Pons (tissue), 1 donor: ENCODE data around the gene KLHL3.
A peak's percentile ranks its signal among the peaks of the same experiment; 100 is the strongest.

Experiments used
- DNase-seq: peaks from one replicate; pipeline ENCODE4 v3.0.0-alpha.2; 2016; ENCODE audit warnings: low spot score

The KLHL3 gene

DNA sequence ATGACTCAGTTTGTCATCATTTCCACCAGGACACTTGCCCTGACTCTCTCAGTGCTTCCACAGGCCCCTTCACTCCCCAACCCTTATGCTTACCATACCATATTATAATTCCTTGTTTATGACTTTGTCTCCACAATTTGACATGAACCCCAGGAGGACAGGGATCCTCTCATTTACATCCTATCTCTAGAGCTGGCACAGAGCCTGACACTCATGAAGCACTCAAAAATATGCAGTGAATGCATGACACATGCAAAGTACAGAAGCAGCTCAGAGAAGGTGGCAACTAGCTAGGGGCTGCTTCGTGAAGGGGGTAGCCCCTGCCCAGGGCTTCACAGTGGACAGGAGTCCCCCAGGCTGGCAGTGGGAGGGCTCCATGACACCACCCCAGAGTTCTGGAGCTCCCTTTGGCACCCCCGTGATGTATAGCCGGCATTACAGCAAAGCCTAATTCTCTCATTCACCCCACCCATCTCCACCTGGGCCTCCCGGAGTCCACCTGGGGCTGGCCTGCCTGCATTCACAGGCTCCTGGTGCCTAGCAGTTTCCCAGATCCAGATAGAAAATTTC is 124.8 kb downstream of the KLHL3 start:
- no peak for DNase-seq

DNA sequence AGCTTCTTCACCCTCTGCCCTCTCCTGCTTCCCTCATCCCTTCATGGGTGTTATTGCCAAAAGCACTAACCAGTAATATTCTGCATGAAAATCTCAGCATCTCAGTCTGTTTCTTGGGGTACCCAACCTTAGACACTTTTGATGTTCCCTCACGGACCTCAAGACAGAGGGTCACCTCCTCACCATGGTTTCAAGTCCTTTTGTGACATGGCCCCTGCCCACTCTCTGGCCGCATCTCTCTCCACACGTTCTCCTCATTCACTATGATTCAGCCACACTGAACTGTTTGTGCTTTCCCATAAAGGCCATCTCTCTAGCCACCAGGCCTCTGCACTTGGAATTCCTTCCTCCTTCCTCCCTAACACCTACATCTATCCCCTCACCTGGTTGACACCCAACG is 125.3 kb downstream of the KLHL3 start:
- no peak for DNase-seq

GRCh38 chr5:137609127-137609526 is 126.8 kb downstream of the KLHL3 start:
- DNase-seq = no peak

DNA sequence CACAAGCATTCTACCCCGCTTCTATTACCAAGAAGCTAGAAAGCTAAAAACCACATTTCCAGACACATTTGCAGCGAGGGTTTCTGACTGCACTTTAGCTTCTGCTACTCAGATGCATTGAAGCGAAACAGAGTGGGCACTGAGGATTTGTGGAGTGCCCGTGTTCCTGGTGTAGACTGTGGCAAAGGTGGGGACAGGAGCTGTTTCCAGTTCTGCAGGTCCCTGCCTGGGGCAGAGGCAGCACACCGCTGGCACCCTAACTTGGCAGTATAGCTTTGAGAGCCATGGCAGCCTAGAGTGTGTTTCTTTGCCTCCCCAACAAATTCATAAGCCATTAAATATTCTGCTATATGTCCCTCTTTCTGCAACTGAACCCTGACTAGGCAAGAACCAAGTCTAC is 128.1 kb downstream of the KLHL3 start:
- DNase-seq = no peak

GRCh38 chr5:137606401-137606800 is 129.5 kb downstream of the KLHL3 start:
- no peak for DNase-seq

DNA sequence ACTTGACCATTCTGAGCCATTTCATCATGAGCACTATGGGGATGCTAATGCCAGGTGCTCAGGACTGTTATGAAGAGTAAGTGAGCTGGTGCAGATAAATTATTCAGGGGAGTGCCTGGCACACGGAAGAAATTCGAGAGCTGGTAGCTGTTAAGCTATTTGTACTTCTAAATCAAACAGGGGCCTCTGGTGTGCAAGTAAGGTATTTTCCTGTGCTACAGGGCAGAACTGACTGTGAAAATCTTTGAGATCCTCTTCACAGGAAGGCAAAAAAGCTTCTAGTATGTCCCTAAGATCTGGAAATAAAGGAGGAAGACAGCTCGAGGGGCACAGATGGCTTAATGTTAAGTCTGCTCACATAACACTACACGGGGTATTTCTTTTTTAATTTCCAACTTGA is 130.5 kb downstream of the KLHL3 start:
- peak; percentile 11 for DNase-seq

- no peak for DNase-seq
Observed at GRCh38 chr5:137604348-137605095, 131.4 kb downstream of the KLHL3 start.

- no peak for DNase-seq
Observed at GRCh38 chr5:137603891-137604290, 132.0 kb downstream of the KLHL3 start.

DNA sequence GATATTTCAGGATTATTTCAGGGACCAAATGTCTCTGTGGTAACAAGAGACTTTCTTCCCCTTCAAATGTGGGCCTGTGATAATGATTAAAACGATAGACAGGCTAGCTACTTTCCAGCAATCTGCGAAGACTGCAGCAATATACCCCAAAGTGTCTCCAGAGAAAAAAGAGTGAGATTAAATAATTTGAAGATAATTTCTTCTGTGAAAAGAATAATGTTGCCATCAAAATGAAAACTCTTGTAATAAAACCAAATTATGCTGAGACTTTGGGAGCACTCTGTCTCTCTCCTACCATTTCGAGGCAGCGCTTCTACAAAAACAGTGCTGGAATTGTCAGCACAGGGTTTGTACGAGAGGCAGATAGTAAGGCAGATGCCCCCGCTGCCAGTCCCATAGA is 132.5 kb downstream of the KLHL3 start:
- DNase-seq = no peak

DNA sequence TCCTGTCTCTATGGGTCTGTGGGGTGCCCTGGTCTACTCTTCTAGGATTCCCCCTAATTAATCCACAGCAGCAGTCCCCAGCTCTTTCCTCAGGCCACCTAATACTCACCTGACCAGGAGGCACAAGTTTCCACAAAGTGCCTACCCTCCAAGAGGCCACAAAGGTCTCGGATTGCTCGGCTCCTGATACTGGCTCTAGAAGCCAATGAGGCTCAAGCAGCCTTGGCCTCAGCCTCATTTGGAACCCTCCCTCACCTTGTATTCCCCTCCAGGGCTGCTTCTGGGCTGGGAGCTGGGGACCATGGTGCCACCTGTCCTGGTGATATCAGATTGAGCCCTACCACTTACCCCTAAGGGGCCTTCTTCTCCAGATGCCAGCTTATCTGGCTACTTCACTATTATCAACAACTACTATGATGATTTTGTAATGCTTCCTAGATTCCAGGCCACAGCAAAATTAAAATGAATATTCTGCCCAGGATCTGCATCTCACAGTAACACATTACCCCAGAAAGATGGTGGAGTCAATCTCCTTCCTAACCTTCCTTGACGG is 133.1 kb downstream of the KLHL3 start:
- DNase-seq = no peak

DNA sequence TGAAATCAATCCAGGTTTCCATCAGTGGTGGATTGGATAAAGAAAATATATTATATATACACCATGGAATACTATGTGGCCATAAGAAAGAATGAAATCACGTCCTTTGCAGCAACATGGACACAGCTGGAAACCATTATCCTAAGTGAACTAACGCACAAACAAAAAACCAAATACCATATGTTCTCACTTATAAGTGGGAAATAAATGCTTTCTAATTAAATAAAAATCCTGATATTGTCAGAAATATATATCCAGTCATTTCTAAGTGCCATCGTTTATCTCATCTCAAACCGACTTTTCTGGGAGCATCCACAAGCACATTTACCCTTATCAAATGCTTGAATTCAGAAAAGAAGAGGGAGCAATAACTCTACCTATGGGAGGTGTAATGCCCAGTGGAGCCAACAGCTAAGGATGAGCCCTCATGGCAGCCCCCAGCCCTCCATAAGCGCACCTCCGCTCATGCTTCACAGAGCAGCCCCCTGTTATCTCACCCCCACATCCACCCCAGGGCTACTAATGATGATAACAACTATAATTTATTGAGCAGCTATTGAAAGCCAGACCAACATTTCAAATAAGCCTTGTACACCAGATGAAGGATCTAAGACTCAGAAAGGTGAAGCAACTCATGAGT is 135.0 kb downstream of the KLHL3 start:
- DNase-seq = no peak

- no peak for DNase-seq
Observed at GRCh38 chr5:137599457-137599856, 136.4 kb downstream of the KLHL3 start.

- DNase-seq = no peak
Observed at GRCh38 chr5:137598399-137598798, 137.5 kb downstream of the KLHL3 start.

DNA sequence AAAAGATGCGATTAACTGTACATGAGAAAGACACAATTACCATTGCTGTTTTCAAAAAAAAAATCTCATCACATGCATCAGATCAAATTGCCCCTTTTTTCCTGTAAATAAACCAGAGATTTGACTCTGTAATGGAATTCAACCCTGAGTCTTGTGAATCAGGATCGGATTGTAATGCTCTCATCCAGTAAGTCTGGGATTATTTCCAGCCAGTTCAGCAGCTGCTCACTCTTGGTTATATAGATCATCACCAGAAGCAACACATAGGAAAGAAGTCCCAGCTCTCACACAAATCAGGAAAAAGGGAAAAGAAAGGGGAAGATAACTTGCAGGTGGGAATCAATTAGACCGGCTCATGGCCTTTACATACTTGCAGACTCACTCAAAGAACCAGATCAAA is 138.9 kb downstream of the KLHL3 start:
- DNase-seq = no peak

- peak; percentile 27 for DNase-seq
Observed at GRCh38 chr5:137595396-137596079, 140.4 kb downstream of the KLHL3 start.

DNA sequence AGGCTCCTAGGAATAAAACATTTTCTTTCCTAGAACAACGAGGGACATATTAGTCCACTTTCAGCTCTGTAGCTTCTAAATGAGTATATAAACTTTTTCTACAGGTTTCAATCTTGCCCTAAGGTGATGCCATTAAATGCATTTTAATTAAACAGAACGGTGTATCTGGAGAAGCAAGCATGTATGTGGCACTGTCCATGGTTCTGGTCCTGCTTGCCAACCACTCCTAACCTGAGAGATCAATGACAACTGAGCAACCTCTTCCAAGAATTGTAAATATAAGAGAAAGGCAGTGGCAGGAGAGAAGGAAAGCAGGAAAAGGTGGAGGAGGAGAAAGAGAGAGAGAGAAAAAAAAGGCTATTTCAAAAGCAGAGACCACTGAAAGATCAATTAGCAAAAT is 141.2 kb downstream of the KLHL3 start:
- no peak for DNase-seq

GRCh38 chr5:137592317-137592716 is 143.6 kb downstream of the KLHL3 start:
- no peak for DNase-seq

DNA sequence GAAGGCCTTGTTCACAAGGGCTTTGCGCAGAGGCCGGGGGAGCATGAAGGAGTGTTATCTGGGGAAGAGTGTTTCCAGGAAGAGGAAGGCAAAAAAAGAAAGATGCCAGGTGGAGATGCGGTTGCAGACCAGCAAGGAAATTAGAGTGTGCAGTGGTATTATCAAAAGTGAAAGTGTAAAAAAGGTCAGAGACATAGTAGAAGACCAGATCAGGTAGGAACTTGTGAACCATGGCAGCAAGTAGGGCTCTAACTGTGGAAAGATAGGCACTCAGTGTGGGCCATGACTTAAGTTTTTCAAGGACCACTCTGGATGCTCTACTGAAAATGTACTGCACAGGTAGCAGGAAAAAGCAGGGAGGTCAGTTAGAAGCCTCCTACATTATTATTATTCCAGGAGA is 146.7 kb downstream of the KLHL3 start:
- no peak for DNase-seq

GRCh38 chr5:137587919-137588318 is 148.0 kb downstream of the KLHL3 start:
- DNase-seq = no peak

- DNase-seq = no peak
Observed at GRCh38 chr5:137584262-137584661, 151.6 kb downstream of the KLHL3 start.

GRCh38 chr5:137583129-137583528 is 152.8 kb downstream of the KLHL3 start:
- DNase-seq = no peak

DNA sequence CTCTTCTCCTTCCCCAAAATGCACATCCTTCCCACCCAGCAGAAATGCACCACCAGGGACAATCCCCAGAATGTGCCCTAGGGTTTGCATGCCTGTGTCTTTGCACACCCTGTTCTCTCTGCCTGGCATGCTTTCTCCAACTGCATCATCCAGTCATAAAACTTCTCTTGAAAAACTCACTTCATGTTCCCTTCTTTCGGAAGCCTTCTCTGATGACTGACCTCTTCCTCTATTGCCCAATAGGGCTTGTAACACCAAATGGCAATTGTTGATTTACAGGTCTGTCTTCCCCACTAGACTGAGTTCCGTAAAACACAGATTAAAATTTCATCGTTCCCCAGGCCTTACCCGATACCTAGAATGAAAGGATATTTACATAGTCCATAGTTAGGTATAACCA is 153.7 kb downstream of the KLHL3 start:
- no peak for DNase-seq

GRCh38 chr5:137581776-137582175 is 154.1 kb downstream of the KLHL3 start:
- DNase-seq = no peak
